ENCODE measurements around the gene KCNA2. TPM values are rescaled to one million over a fixed set of nuclear protein-coding genes. Genes with fewer than 3 reads are reported as not detected.

Gene KCNA2
- total RNA-seq, 1 donor from 2014 or later = 0.23 TPM

DNA sequence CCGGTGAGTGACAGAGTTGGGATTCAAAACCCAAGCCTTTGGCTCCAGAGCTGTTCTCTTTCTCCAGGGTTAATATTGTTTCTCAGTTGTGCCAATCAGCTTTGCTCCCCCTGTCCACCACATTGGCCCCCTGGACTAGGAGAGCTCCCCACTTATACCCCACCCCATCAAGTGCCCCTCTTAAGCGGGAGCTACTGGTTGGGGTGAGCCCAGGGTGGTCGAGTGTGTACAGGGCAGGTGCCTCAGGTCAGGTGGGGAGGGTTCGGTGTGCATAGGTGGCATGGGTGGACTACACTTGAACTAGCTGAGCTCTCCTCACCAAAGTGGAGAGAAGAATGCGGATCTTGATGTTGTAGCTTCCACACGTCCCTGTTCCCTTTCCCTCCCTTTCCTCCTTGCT is 14.2 kb downstream of the KCNA2 start:
- Mint-ChIP-seq H3K27me3 (ENCODE audit: unreplicated experiment) (no peaks in the 10 kb centered on the region), H3K9me3 (ENCODE audit: unreplicated experiment) (no peaks in the 10 kb centered on the region)

DNA sequence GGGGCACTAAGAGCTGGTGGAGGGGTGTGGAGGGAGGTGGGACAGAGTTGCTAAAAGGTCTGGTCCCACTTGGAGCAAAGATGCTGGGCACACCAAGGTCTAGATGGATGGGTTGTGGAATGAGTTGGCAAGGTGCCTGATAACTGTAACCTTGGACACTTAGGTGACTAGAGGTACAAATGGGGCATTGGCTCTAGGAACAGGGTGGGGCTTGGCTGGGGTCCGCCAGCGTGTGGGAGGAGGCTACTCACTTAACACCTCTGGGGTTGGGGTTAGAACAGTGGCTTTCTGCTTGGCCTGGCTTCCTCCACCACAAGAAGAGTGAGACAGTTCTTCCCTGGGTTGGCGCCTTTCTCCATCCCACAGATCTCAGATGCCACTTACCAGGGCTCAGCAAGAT is 17.2 kb downstream of the KCNA2 start:
- no peak for DNase-seq (ENCODE audit: low spot score)
- Mint-ChIP-seq H3K4me3 (ENCODE audit: unreplicated experiment) (no peak overlapping the region), H3K27ac (ENCODE audit: unreplicated experiment) (no peak overlapping the region), H3K4me1 (ENCODE audit: unreplicated experiment) (no peaks in the 10 kb centered on the region), H3K9me3 (ENCODE audit: unreplicated experiment) (no peaks in the 10 kb centered on the region), H3K27me3 (ENCODE audit: unreplicated experiment) (peaks cover 2% of the 10 kb centered on the region), H3K36me3 (ENCODE audit: low read depth, unreplicated experiment) (no peaks in the 10 kb centered on the region)
- TF ChIP-seq, protein P1, sequence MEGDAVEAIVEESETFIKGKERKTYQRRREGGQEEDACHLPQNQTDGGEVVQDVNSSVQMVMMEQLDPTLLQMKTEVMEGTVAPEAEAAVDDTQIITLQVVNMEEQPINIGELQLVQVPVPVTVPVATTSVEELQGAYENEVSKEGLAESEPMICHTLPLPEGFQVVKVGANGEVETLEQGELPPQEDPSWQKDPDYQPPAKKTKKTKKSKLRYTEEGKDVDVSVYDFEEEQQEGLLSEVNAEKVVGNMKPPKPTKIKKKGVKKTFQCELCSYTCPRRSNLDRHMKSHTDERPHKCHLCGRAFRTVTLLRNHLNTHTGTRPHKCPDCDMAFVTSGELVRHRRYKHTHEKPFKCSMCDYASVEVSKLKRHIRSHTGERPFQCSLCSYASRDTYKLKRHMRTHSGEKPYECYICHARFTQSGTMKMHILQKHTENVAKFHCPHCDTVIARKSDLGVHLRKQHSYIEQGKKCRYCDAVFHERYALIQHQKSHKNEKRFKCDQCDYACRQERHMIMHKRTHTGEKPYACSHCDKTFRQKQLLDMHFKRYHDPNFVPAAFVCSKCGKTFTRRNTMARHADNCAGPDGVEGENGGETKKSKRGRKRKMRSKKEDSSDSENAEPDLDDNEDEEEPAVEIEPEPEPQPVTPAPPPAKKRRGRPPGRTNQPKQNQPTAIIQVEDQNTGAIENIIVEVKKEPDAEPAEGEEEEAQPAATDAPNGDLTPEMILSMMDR (IDR thresholded peaks at IDR 0.05; ENCODE audit: unreplicated experiment) = no peak

More for the DNA sequence above, 14.2 kb downstream of the KCNA2 start:
- peaks cover 5% of the 10 kb centered on the region for H3K4me1 Mint-ChIP-seq (ENCODE audit: unreplicated experiment)
- TF ChIP-seq, protein P1 (IDR thresholded peaks at IDR 0.05; ENCODE audit: unreplicated experiment) = no peak
- DNase-seq (ENCODE audit: low spot score) = no peak
- no peak overlapping the region for H3K27ac Mint-ChIP-seq (ENCODE audit: unreplicated experiment)
- H3K36me3 Mint-ChIP-seq (ENCODE audit: low read depth, unreplicated experiment) = no peaks in the 10 kb centered on the region
- H3K4me3 Mint-ChIP-seq (ENCODE audit: unreplicated experiment) = no peak overlapping the region

DNA sequence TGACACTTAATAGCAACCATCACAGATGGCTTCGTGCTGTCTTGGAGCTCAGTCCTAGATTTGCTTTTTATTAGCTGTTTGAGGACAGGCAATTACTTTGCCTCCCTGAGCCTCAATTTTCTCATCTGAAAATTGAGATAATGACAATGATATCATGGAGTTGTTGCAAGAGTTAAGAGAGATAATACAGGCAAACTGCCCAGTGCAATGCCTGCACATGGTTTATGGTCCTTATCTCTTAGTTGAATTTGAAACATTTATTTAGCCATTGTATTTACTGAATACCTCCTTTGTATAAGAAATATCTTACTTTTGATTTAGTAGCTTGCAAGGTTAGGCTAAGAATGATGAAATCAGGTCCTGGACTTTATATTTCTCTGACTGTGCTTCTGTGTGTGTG is 17.7 kb downstream of the KCNA2 start:
- Mint-ChIP-seq H3K27ac (ENCODE audit: unreplicated experiment) (no peak overlapping the region), H3K4me1 (ENCODE audit: unreplicated experiment) (no peaks in the 10 kb centered on the region), H3K36me3 (ENCODE audit: low read depth, unreplicated experiment) (no peaks in the 10 kb centered on the region), H3K4me3 (ENCODE audit: unreplicated experiment) (no peak overlapping the region), H3K27me3 (ENCODE audit: unreplicated experiment) (peaks cover 2% of the 10 kb centered on the region), H3K9me3 (ENCODE audit: unreplicated experiment) (no peaks in the 10 kb centered on the region)
- no peak for DNase-seq (ENCODE audit: low spot score)
- TF ChIP-seq, protein P1 (IDR thresholded peaks at IDR 0.05; ENCODE audit: unreplicated experiment) = no peak

DNA sequence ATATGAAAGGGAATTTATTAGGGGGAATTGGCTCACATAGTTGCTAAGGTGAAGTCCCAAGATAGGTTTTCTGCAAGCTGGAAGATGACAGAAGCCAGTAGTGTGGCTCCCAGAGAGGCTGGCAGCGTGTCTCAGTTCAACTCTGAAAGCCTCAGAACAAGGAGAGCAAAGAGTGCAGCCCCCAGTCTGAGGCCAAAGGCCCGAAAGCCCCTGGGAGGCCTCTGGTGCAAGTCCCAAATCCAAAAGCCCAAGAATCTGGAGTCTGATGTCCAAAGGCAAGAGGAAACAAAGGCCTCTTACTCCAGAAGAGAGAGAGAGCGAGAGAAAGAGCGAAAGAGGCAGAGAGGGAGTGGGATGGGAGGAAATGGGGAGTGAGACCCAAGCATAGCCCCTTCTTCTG is 18.3 kb downstream of the KCNA2 start:
- H3K36me3 Mint-ChIP-seq (ENCODE audit: low read depth, unreplicated experiment) = no peaks in the 10 kb centered on the region
- H3K4me3 Mint-ChIP-seq (ENCODE audit: unreplicated experiment) = no peak overlapping the region
- H3K27me3 Mint-ChIP-seq (ENCODE audit: unreplicated experiment) = peaks cover 2% of the 10 kb centered on the region
- no peak for DNase-seq (ENCODE audit: low spot score)
- no peak overlapping the region for H3K27ac Mint-ChIP-seq (ENCODE audit: unreplicated experiment)
- TF ChIP-seq, protein P1 (IDR thresholded peaks at IDR 0.05; ENCODE audit: unreplicated experiment) = no peak
- H3K4me1 Mint-ChIP-seq (ENCODE audit: unreplicated experiment) = no peaks in the 10 kb centered on the region
- H3K9me3 Mint-ChIP-seq (ENCODE audit: unreplicated experiment) = no peaks in the 10 kb centered on the region

DNA sequence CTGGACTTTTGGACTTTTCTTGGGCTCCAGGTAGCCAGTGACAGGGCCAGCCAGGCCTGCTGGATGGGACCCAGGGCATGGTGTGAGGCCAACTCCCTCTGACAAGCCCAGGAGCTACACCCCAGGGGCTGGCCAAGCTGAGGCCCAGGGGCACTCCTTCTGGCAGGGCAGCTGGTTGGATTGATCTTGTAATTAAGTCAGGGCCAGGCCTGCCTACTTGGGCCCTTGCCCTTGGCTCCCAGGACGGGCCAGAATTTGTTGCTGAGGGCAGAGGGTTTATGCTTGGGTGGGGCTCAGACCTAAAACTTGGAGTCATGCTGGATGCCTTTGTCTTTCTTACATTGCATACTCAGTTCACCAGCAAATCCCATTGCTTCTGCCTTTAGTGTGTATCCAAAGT is 20.7 kb downstream of the KCNA2 start:
- Mint-ChIP-seq H3K27ac (ENCODE audit: unreplicated experiment) (no peak overlapping the region), H3K27me3 (ENCODE audit: unreplicated experiment) (peaks cover 5% of the 10 kb centered on the region), H3K4me3 (ENCODE audit: unreplicated experiment) (no peak overlapping the region), H3K9me3 (ENCODE audit: unreplicated experiment) (no peaks in the 10 kb centered on the region), H3K36me3 (ENCODE audit: low read depth, unreplicated experiment) (no peaks in the 10 kb centered on the region), H3K4me1 (ENCODE audit: unreplicated experiment) (no peaks in the 10 kb centered on the region)
- no peak for DNase-seq (ENCODE audit: low spot score)
- TF ChIP-seq, protein P1 (IDR thresholded peaks at IDR 0.05; ENCODE audit: unreplicated experiment) = no peak
